Tracheal epithelial cell (primary cell): Measurements from ENCODE around the gene EPM2A. TPM values are rescaled to one million over a fixed set of nuclear protein-coding genes. Genes with fewer than 3 reads are reported as not detected.

Experiments
- total RNA-seq: library from RNA; depleted of rRNA; stranded (reverse); fragments of >200 nt; gene quantifications from 2 replicates; pipeline ENCODE4 v1.2.1, GENCODE V29; 2014

The EPM2A gene
- 4.6 and 6.4 TPM in 2 replicates for total RNA-seq

GRCh38 chr6:145735356-145736165, at the start of gene EPM2A:
TSS of gene EPM2A (minus strand) at chr6:145735520. CDS start at chr6:145735498, 22 bp downstream.

Other genes with a start within 250 kb of the EPM2A start
- gene FBXO30, start 79.3 kb upstream of the EPM2A start, total RNA-seq = 5.8 and 6.0 TPM in 2 replicates
- gene SHPRH, start 228.8 kb upstream of the EPM2A start, total RNA-seq = 9.9 and 17.3 TPM in 2 replicates